Karpas-422 (cell line): ENCODE data around the gene NABP1. TPM values are rescaled to one million over a fixed set of nuclear protein-coding genes. Genes with fewer than 3 reads are reported as not detected.

Experiments
- DNase-seq: peaks from one replicate; pipeline ENCODE4 v3.0.0-alpha.2; 2015
- H2AFZ ChIP-seq: fragments of 200-600 bp; sonication (generic); 2 replicates; pipeline ENCODE4 v1.6.1; 2014; ENCODE audit warnings: antibody characterized with exemption, low read length, mixed read lengths
- H3K27ac ChIP-seq: fragments of 200-600 bp; sonication (generic); 2 replicates; pipeline ENCODE4 v1.5.1; 2014; ENCODE audit warnings: mild to moderate bottlenecking, low read length, moderate library complexity
- H3K27me3 ChIP-seq: fragments of 200-600 bp; sonication (generic); 2 replicates; pipeline ENCODE4 v1.6.1; 2014; ENCODE audit warnings: low read length, mixed read lengths
- H3K36me3 ChIP-seq: fragments of 200-600 bp; sonication (generic); 2 replicates; pipeline ENCODE4 v1.6.1; 2014; ENCODE audit warnings: low read length, mixed read lengths; ENCODE audit not compliant: insufficient read depth
- H3K4me1 ChIP-seq: fragments of 200-600 bp; sonication (generic); 2 replicates; pipeline ENCODE4 v1.6.1; 2014; ENCODE audit warnings: mild to moderate bottlenecking, low read length, mixed read lengths
- H3K4me2 ChIP-seq: fragments of 200-600 bp; sonication (generic); 2 replicates; pipeline ENCODE4 v1.6.1; 2014; ENCODE audit warnings: low read length, low read depth, mild to moderate bottlenecking; ENCODE audit not compliant: poor library complexity, severe bottlenecking
- H3K4me3 ChIP-seq: fragments of 200-600 bp; sonication (generic); 2 replicates; pipeline ENCODE4 v1.5.1; 2014; ENCODE audit warnings: mild to moderate bottlenecking, antibody characterized with exemption, low read length, mixed read lengths
- H3K79me2 ChIP-seq: fragments of 200-600 bp; sonication (generic); 2 replicates; pipeline ENCODE4 v1.6.1; 2014; ENCODE audit warnings: mild to moderate bottlenecking, low read length, mixed read lengths
- H3K9ac ChIP-seq: fragments of 200-600 bp; sonication (generic); 2 replicates; pipeline ENCODE4 v1.6.0; 2014; ENCODE audit warnings: low read length
- H3K9me2 ChIP-seq: fragments of 200-600 bp; sonication (generic), shearing (Covaris generic); replicated peaks from 2 replicates; pipeline ENCODE4 v1.6.0; 2014; ENCODE audit warnings: mild to moderate bottlenecking, low read length, moderate library complexity; ENCODE audit not compliant: insufficient read depth
- H3K9me3 ChIP-seq: fragments of 300-700, 200-600 bp; sonication (generic); 2 replicates; pipeline ENCODE4 v1.6.1; 2014; ENCODE audit warnings: low read length, mixed read lengths
- H4K20me1 ChIP-seq: fragments of 200-600 bp; sonication (generic); 2 replicates; pipeline ENCODE4 v1.6.1; 2014; ENCODE audit warnings: mild to moderate bottlenecking, antibody characterized with exemption, low read length, low read depth; ENCODE audit not compliant: insufficient read depth
- small RNA-seq: library from RNA; depleted of rRNA; stranded (forward); fragments of <200 nt; gene quantifications from one replicate; pipeline ENCODE3, GENCODE V24; 2014
- total RNA-seq: library from RNA; depleted of rRNA; stranded (reverse); fragments of >200 nt; shearing (Covaris generic); gene quantifications from 2 replicates; pipeline ENCODE4 v1.2.3, GENCODE V29; 2014; ENCODE audit warnings: low replicate concordance; rRNA removed

The NABP1 gene
- total RNA-seq, 1 experiment from 2014 or later, result 52.4 TPM

DNA sequence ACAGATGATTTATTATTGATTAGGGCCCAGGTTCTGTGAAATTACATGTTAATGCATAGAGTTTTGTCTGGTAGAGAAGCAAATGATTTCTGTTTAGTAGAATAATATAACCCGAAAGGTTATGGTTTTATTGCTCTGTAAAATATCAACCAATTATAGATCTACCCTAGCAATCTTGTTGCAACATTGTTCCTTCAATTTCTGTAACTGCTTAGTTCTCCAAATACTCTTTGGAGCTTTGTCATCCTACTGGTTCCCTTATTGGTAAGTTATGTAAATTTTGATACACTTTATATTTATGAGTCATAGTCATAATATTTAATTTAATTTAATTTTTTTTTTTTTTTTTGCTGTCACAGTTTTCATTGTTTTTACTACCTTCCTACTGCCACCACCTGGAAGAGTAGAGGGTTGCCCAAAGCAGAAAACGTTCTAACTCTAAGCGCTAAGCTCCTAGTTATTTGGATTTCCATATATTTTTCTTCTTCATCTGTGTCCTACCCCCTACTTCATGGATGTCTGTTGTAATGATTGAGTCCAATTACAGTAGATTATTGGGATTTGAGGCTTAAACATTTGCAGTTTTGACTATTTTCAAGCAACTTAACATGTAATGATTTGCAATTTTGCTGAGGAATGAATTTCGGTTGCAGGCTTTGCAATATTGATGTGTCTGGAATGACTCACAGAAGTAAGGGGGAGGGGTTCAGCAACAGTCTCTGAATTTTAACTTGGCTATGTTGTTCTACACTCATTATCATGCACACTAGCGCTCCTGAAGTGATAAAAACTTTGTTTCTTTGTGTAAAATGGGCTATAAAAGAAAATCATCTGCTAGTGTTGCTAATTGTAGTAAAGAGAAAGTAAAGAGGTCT is 51.1 kb downstream of the NABP1 start:
- peaks cover 3% of the 10 kb centered on the region; the same call in 1 of the 2 replicates for H3K27me3 ChIP-seq
- no peaks in the 10 kb centered on the region for H3K9me3 ChIP-seq
- no peak overlapping the region for H3K4me2 ChIP-seq
- H3K4me1 ChIP-seq, result no peaks in the 10 kb centered on the region
- no peaks in the 10 kb centered on the region for H4K20me1 ChIP-seq
- H3K79me2 ChIP-seq, result no peaks in the 10 kb centered on the region
- H3K9ac ChIP-seq, result no peak overlapping the region
- no peak overlapping the region for H3K27ac ChIP-seq
- no peaks in the 10 kb centered on the region for H3K9me2 ChIP-seq
- peak; percentile 44 for DNase-seq
- H3K36me3 ChIP-seq, result no peaks in the 10 kb centered on the region
- no peak overlapping the region for H2AFZ ChIP-seq
- no peak overlapping the region for H3K4me3 ChIP-seq

DNA sequence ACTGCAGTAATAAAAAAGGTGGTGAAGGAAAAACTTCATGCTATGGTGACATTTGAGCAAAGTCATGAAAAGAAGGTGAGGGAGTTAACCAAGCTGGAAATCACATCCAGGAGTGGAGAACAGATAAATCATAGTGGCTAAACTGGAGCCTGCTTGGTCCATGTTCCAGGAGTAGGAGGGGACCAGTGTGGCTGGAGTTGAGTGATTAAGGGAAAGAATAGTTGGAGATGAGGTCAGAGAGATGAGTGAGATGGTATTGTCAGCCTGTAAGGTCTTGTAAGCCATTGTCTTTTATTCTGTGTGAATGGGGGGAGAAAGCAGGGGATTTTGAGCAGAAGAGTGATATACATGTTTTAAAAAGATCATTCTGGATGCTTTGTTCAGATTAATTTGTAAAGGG is 52.3 kb downstream of the NABP1 start:
- Histone ChIP-seq H3K36me3 (no peaks in the 10 kb centered on the region), H3K79me2 (no peaks in the 10 kb centered on the region), H3K4me2 (no peak overlapping the region), H3K4me1 (no peaks in the 10 kb centered on the region), H3K27ac (no peak overlapping the region), H3K9ac (no peak overlapping the region), H3K9me3 (no peaks in the 10 kb centered on the region), H3K9me2 (no peaks in the 10 kb centered on the region), H2AFZ (no peak overlapping the region), H3K27me3 (peaks cover 3% of the 10 kb centered on the region; the same call in 1 of the 2 replicates), H4K20me1 (no peaks in the 10 kb centered on the region), H3K4me3 (no peak overlapping the region)
- no peak for DNase-seq

Small RNA genes lying within 50 kb of the gene (small RNA-seq; reads per million reads assigned to genes)
- gene RF02271, result not detected

Other genes with a start within 250 kb of the NABP1 start
- 2.7 and 3.1 TPM in 2 replicates for gene CAVIN2, start 169.0 kb downstream of the NABP1 start, total RNA-seq